Stimulated activated CD4-positive, alpha-beta T cell treated with anti-CD3 and anti-CD28 coated beads, Interleukin-1b, Interleukin-23, amount 100 ng/mL, for 1 hour (primary cell): Measurements from ENCODE around the gene AFF3.

ENCODE experiments used
- DNase-seq, 2 donors: peaks; one replicate each; pipeline ENCODE4 v3.0.0-alpha.2; 2020; ENCODE audit warnings: low read depth in 2 of 2

Gene AFF3

GRCh38 chr2:100072503-100072902 lies 69.9 kb downstream of the AFF3 start:
- no peak for DNase-seq

GRCh38 chr2:100071335-100072043 lies 70.9 kb downstream of the AFF3 start:
- no peak for DNase-seq

GRCh38 chr2:100070078-100070477 lies 72.3 kb downstream of the AFF3 start:
- no peak for DNase-seq

- DNase-seq, result no peak
Observed at GRCh38 chr2:100068395-100068794, 74.0 kb downstream of the AFF3 start.

- DNase-seq, result no peak
Observed at GRCh38 chr2:100067784-100068183, 74.6 kb downstream of the AFF3 start.

- DNase-seq, result no peak
Observed at GRCh38 chr2:100066856-100067255, 75.5 kb downstream of the AFF3 start.

- DNase-seq, result no peak
Observed at GRCh38 chr2:100066246-100066645, 76.1 kb downstream of the AFF3 start.

- no peak for DNase-seq
Observed at GRCh38 chr2:100064592-100065428, 77.6 kb downstream of the AFF3 start.

- DNase-seq, result no peak
Observed at GRCh38 chr2:100064165-100064564, 78.2 kb downstream of the AFF3 start.

GRCh38 chr2:100063459-100063953 lies 78.9 kb downstream of the AFF3 start:
- no peak for DNase-seq

- DNase-seq, result no peak
Observed at GRCh38 chr2:100062336-100062735, 80.1 kb downstream of the AFF3 start.

- no peak for DNase-seq
Observed at GRCh38 chr2:100060875-100061274, 81.5 kb downstream of the AFF3 start.

GRCh38 chr2:100059638-100060037 lies 82.8 kb downstream of the AFF3 start:
- no peak for DNase-seq

- no peak for DNase-seq
Observed at GRCh38 chr2:100057901-100058261, 84.5 kb downstream of the AFF3 start.

- no peak for DNase-seq
Observed at GRCh38 chr2:100054426-100054825, 88.0 kb downstream of the AFF3 start.

GRCh38 chr2:100053087-100053885 lies 89.1 kb downstream of the AFF3 start:
- no peak for DNase-seq

GRCh38 chr2:100052650-100053049 lies 89.7 kb downstream of the AFF3 start:
- no peak for DNase-seq

- no peak for DNase-seq
Observed at GRCh38 chr2:100051253-100051652, 91.1 kb downstream of the AFF3 start.

- no peak for DNase-seq
Observed at GRCh38 chr2:100050685-100051084, 91.7 kb downstream of the AFF3 start.

GRCh38 chr2:100046961-100047947 lies 95.1 kb downstream of the AFF3 start:
- DNase-seq, result no peak

GRCh38 chr2:100045000-100045399 lies 97.4 kb downstream of the AFF3 start:
- no peak for DNase-seq
